ENCODE results near the gene TBC1D10A.

The TBC1D10A gene

GRCh38 chr22:30285176-30285845 lies 41.4 kb downstream of the TBC1D10A start:
- Histone ChIP-seq H3K4me3 (IDR thresholded peaks at IDR 0.05; ENCODE audit: insufficient read depth, low read depth, low read length) (no peak overlapping the region), H3K4me2 (no peak overlapping the region), H4K20me1 (ENCODE audit: insufficient read depth) (no peaks in the 10 kb centered on the region), H3K4me1 (ENCODE audit: low read depth, poor library complexity, severe bottlenecking) (peaks cover 23% of the 10 kb centered on the region), H3K27me3 (ENCODE audit: insufficient read depth, low read depth) (no peaks in the 10 kb centered on the region), H3K79me2 (ENCODE audit: insufficient read depth, low read depth) (no peaks in the 10 kb centered on the region), H3K36me3 (ENCODE audit: insufficient read depth) (no peaks in the 10 kb centered on the region), H3K9ac (no peak overlapping the region), H3K27ac (no peak overlapping the region), H2AFZ (ENCODE audit: low read depth) (no peak overlapping the region)
- no peak for TF ChIP-seq CTCF (conservative IDR thresholded peaks at IDR 0.05; ENCODE audit: low read depth, low read length)

- Histone ChIP-seq H3K9ac (no peak overlapping the region), H3K4me2 (no peak overlapping the region), H3K4me1 (ENCODE audit: low read depth, poor library complexity, severe bottlenecking) (peaks cover 17% of the 10 kb centered on the region), H3K36me3 (ENCODE audit: insufficient read depth) (no peaks in the 10 kb centered on the region), H2AFZ (ENCODE audit: low read depth) (no peak overlapping the region), H3K27ac (no peak overlapping the region), H3K79me2 (ENCODE audit: insufficient read depth, low read depth) (no peaks in the 10 kb centered on the region), H4K20me1 (ENCODE audit: insufficient read depth) (no peaks in the 10 kb centered on the region), H3K4me3 (IDR thresholded peaks at IDR 0.05; ENCODE audit: insufficient read depth, low read depth, low read length) (no peak overlapping the region), H3K27me3 (ENCODE audit: insufficient read depth, low read depth) (no peaks in the 10 kb centered on the region)
- no peak for TF ChIP-seq CTCF (conservative IDR thresholded peaks at IDR 0.05; ENCODE audit: low read depth, low read length)
Observed at GRCh38 chr22:30284666-30285065, 42.1 kb downstream of the TBC1D10A start.

GRCh38 chr22:30284172-30284571 lies 42.6 kb downstream of the TBC1D10A start:
- no peak for TF ChIP-seq CTCF (conservative IDR thresholded peaks at IDR 0.05; ENCODE audit: low read depth, low read length)
- Histone ChIP-seq H4K20me1 (ENCODE audit: insufficient read depth) (no peaks in the 10 kb centered on the region), H3K79me2 (ENCODE audit: insufficient read depth, low read depth) (no peaks in the 10 kb centered on the region)

GRCh38 chr22:30283342-30283741 lies 43.4 kb downstream of the TBC1D10A start:
- no peak overlapping the region for H3K4me3 ChIP-seq (IDR thresholded peaks at IDR 0.05; ENCODE audit: insufficient read depth, low read depth, low read length)
- H3K36me3 ChIP-seq (ENCODE audit: insufficient read depth) = no peaks in the 10 kb centered on the region
- TF ChIP-seq CTCF (conservative IDR thresholded peaks at IDR 0.05; ENCODE audit: low read depth, low read length) = no peak
- H4K20me1 ChIP-seq (ENCODE audit: insufficient read depth) = no peaks in the 10 kb centered on the region
- H3K4me2 ChIP-seq = no peak overlapping the region
- no peak overlapping the region for H3K9ac ChIP-seq
- H3K27ac ChIP-seq = no peak overlapping the region
- no peaks in the 10 kb centered on the region for H3K79me2 ChIP-seq (ENCODE audit: insufficient read depth, low read depth)
- no peak overlapping the region for H2AFZ ChIP-seq (ENCODE audit: low read depth)
- peaks cover 14% of the 10 kb centered on the region for H3K4me1 ChIP-seq (ENCODE audit: low read depth, poor library complexity, severe bottlenecking)
- H3K27me3 ChIP-seq (ENCODE audit: insufficient read depth, low read depth) = no peaks in the 10 kb centered on the region

More at GRCh38 chr22:30284172-30284571, 42.6 kb downstream of the TBC1D10A start:
- no peak overlapping the region for H3K4me3 ChIP-seq (IDR thresholded peaks at IDR 0.05; ENCODE audit: insufficient read depth, low read depth, low read length)
- no peaks in the 10 kb centered on the region for H3K27me3 ChIP-seq (ENCODE audit: insufficient read depth, low read depth)
- no peak overlapping the region for H3K27ac ChIP-seq
- H3K4me2 ChIP-seq = no peak overlapping the region
- H3K4me1 ChIP-seq (ENCODE audit: low read depth, poor library complexity, severe bottlenecking) = peaks cover 16% of the 10 kb centered on the region
- H3K9ac ChIP-seq = no peak overlapping the region
- H3K36me3 ChIP-seq (ENCODE audit: insufficient read depth) = no peaks in the 10 kb centered on the region
- H2AFZ ChIP-seq (ENCODE audit: low read depth) = no peak overlapping the region

All from KMS-11 (cell line).